ENCODE measurements around the gene IL24.

DNA sequence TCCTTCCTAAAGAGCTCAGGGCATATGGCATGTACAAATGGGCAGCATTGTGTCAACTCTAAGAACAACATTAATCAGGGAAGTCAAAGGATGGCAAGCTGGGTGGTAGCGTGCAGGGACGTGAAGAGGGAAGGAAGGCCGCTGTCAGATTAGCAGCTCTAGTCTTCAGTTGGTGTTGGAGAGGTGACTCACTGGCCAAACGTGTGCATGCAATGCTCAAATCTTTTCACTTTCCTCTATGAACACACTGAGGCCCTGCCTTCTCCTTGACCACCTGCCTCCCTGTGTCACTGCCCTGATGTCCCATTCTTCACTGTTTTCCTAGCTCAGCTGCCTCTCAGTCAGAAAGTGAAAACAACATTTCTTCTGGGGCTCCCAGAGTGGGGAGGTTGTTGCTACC is 54.9 kb downstream of the IL24 start:
- TF ChIP-seq, protein P1, sequence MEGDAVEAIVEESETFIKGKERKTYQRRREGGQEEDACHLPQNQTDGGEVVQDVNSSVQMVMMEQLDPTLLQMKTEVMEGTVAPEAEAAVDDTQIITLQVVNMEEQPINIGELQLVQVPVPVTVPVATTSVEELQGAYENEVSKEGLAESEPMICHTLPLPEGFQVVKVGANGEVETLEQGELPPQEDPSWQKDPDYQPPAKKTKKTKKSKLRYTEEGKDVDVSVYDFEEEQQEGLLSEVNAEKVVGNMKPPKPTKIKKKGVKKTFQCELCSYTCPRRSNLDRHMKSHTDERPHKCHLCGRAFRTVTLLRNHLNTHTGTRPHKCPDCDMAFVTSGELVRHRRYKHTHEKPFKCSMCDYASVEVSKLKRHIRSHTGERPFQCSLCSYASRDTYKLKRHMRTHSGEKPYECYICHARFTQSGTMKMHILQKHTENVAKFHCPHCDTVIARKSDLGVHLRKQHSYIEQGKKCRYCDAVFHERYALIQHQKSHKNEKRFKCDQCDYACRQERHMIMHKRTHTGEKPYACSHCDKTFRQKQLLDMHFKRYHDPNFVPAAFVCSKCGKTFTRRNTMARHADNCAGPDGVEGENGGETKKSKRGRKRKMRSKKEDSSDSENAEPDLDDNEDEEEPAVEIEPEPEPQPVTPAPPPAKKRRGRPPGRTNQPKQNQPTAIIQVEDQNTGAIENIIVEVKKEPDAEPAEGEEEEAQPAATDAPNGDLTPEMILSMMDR (IDR thresholded peaks at IDR 0.05), result no peak
- TF ChIP-seq POLR2A (IDR thresholded peaks at IDR 0.05), result no peak

Measured in testis (tissue), 2 donors.